Karpas-422 (cell line): ENCODE results near the gene OTUD7B. TPM values are rescaled to one million over a fixed set of nuclear protein-coding genes. Genes with fewer than 3 reads are reported as not detected.
A peak's percentile ranks its signal among the peaks of the same experiment; 100 is the strongest.
"Not testable (repeated sequence)": the region's sequence is repeated elsewhere in the genome, so short reads cannot be mapped to it uniquely, and the experiment has no call there.

ENCODE experiments used
- DNase-seq: peaks from one replicate; pipeline ENCODE4 v3.0.0-alpha.2; 2015
- H2AFZ ChIP-seq: fragments of 200-600 bp; sonication (generic); 2 replicates; pipeline ENCODE4 v1.6.1; 2014; ENCODE audit warnings: antibody characterized with exemption, low read length, mixed read lengths
- H3K27ac ChIP-seq: fragments of 200-600 bp; sonication (generic); 2 replicates; pipeline ENCODE4 v1.5.1; 2014; ENCODE audit warnings: mild to moderate bottlenecking, low read length, moderate library complexity
- H3K27me3 ChIP-seq: fragments of 200-600 bp; sonication (generic); 2 replicates; pipeline ENCODE4 v1.6.1; 2014; ENCODE audit warnings: low read length, mixed read lengths
- H3K36me3 ChIP-seq: fragments of 200-600 bp; sonication (generic); 2 replicates; pipeline ENCODE4 v1.6.1; 2014; ENCODE audit warnings: low read length, mixed read lengths; ENCODE audit not compliant: insufficient read depth
- H3K4me1 ChIP-seq: fragments of 200-600 bp; sonication (generic); 2 replicates; pipeline ENCODE4 v1.6.1; 2014; ENCODE audit warnings: mild to moderate bottlenecking, low read length, mixed read lengths
- H3K4me2 ChIP-seq: fragments of 200-600 bp; sonication (generic); 2 replicates; pipeline ENCODE4 v1.6.1; 2014; ENCODE audit warnings: low read length, low read depth, mild to moderate bottlenecking; ENCODE audit not compliant: poor library complexity, severe bottlenecking
- H3K4me3 ChIP-seq: fragments of 200-600 bp; sonication (generic); 2 replicates; pipeline ENCODE4 v1.5.1; 2014; ENCODE audit warnings: mild to moderate bottlenecking, antibody characterized with exemption, low read length, mixed read lengths
- H3K79me2 ChIP-seq: fragments of 200-600 bp; sonication (generic); 2 replicates; pipeline ENCODE4 v1.6.1; 2014; ENCODE audit warnings: mild to moderate bottlenecking, low read length, mixed read lengths
- H3K9ac ChIP-seq: fragments of 200-600 bp; sonication (generic); 2 replicates; pipeline ENCODE4 v1.6.0; 2014; ENCODE audit warnings: low read length
- H3K9me2 ChIP-seq: fragments of 200-600 bp; sonication (generic), shearing (Covaris generic); replicated peaks from 2 replicates; pipeline ENCODE4 v1.6.0; 2014; ENCODE audit warnings: mild to moderate bottlenecking, low read length, moderate library complexity; ENCODE audit not compliant: insufficient read depth
- H3K9me3 ChIP-seq: fragments of 300-700, 200-600 bp; sonication (generic); 2 replicates; pipeline ENCODE4 v1.6.1; 2014; ENCODE audit warnings: low read length, mixed read lengths
- H4K20me1 ChIP-seq: fragments of 200-600 bp; sonication (generic); 2 replicates; pipeline ENCODE4 v1.6.1; 2014; ENCODE audit warnings: mild to moderate bottlenecking, antibody characterized with exemption, low read length, low read depth; ENCODE audit not compliant: insufficient read depth
- total RNA-seq: library from RNA; depleted of rRNA; stranded (reverse); fragments of >200 nt; shearing (Covaris generic); gene quantifications from 2 replicates; pipeline ENCODE4 v1.2.3, GENCODE V29; 2014; ENCODE audit warnings: low replicate concordance

The OTUD7B gene
- total RNA-seq, 1 experiment from 2014 or later = 3.6 TPM

- 0 out of 2 replicates have a peak, but pooled peaks cover 2% of the 10 kb centered on the region for H3K4me1 ChIP-seq
- H3K27me3 ChIP-seq = no peaks in the 10 kb centered on the region
- no peaks in the 10 kb centered on the region for H3K9me3 ChIP-seq
- no peak overlapping the region for H3K4me2 ChIP-seq
- no peak overlapping the region for H3K4me3 ChIP-seq
- no peaks in the 10 kb centered on the region for H4K20me1 ChIP-seq
- DNase-seq = no peak
- peaks cover 8% of the 10 kb centered on the region; the same call in 1 of the 2 replicates for H3K36me3 ChIP-seq
- H3K27ac ChIP-seq = no peak overlapping the region
- H3K9me2 ChIP-seq = no peaks in the 10 kb centered on the region
- no peaks in the 10 kb centered on the region for H3K79me2 ChIP-seq
- H3K9ac ChIP-seq = no peak overlapping the region
- H2AFZ ChIP-seq = no peak overlapping the region
Observed at GRCh38 chr1:149963358-149963757, 47.2 kb downstream of the OTUD7B start.

DNA sequence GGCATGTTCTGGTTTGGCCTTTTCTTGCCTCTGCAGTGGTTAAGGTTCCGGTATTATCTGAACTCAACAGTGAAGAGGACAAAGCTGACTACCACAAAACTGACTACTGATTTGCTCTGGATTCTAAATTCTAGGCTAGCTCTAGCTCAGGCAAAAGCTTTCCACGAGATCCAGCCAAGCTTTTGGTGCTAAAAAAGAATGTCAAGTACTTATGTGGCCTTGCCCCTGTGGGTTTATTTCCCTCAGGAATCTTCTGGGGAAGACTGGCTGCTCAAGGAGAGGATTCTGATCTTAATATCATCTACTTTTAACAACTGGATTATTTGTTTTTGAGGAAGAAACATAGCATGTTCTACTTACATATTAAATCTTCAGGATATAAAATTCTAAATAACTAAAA lies 47.8 kb downstream of the OTUD7B start:
- Histone ChIP-seq H3K36me3 (peaks cover 8% of the 10 kb centered on the region; the same call in 1 of the 2 replicates), H3K9me3 (no peaks in the 10 kb centered on the region), H3K4me1 (0 out of 2 replicates have a peak, but pooled peaks cover 2% of the 10 kb centered on the region), H3K9ac (no peak overlapping the region), H3K4me2 (no peak overlapping the region), H2AFZ (no peak overlapping the region), H3K4me3 (no peak overlapping the region), H4K20me1 (no peaks in the 10 kb centered on the region), H3K27ac (no peak overlapping the region), H3K79me2 (no peaks in the 10 kb centered on the region), H3K27me3 (no peaks in the 10 kb centered on the region), H3K9me2 (no peaks in the 10 kb centered on the region)
- no peak for DNase-seq

GRCh38 chr1:149962039-149962647 lies 48.4 kb downstream of the OTUD7B start:
- Histone ChIP-seq H3K27ac (no peak overlapping the region), H3K79me2 (no peaks in the 10 kb centered on the region), H3K4me3 (no peak overlapping the region), H3K9me2 (no peaks in the 10 kb centered on the region), H3K27me3 (no peaks in the 10 kb centered on the region), H3K4me1 (0 out of 2 replicates have a peak, but pooled peaks cover 2% of the 10 kb centered on the region), H3K9ac (no peak overlapping the region), H4K20me1 (no peaks in the 10 kb centered on the region), H3K4me2 (no peak overlapping the region), H2AFZ (0 out of 2 replicates have a peak overlapping the region, but pooled peaks have one; percentile 23), H3K9me3 (no peaks in the 10 kb centered on the region), H3K36me3 (peaks cover 8% of the 10 kb centered on the region; the same call in 1 of the 2 replicates)
- peak; percentile 87 for DNase-seq

DNA sequence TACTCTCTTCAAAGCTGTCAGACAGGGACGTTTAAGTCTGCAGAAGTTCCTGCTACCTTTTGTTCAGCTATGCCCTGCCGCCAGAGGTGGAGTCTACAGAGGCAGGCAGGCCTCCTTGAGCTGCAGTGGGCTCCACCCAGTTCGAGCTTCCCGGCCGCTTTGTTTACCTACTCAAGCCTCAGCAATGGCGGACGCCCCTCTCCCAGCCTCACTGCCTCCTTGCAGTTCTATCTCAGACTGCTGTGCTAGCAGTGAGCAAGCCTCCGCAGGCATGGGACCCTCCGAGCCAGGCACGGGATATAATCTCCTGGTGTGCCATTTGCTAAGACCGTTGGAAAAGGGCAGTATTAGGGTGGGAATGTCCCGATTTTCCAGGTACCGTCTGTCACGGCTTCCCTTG lies 53.0 kb downstream of the OTUD7B start:
- not testable (repeated sequence) for H3K4me2 ChIP-seq, H3K9me3 ChIP-seq, H3K36me3 ChIP-seq, H3K9ac ChIP-seq, H3K27ac ChIP-seq, H2AFZ ChIP-seq, H3K4me1 ChIP-seq, H3K4me3 ChIP-seq, H3K79me2 ChIP-seq, H3K9me2 ChIP-seq, H3K27me3 ChIP-seq, H4K20me1 ChIP-seq, DNase-seq

DNA sequence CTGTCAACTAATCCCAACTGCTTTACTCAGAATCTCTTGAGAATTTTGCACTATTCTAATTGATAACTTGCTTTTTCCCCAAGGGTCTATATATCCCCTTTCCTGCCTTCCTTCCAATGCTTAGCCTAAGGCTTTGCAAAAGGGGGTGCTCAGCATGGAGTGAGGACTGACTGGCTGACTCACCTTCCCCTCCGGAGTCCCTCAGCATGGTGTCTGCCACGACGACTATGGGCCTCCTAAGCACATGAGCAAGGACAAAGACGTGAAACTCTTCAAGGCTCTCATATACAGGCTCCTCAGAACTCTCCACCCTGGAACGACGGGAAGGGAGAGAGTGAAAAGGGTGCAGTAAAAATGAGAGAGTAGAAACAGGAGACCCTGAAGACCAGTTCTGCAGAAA lies 60.6 kb downstream of the OTUD7B start:
- H3K27me3 ChIP-seq = no peaks in the 10 kb centered on the region
- H3K4me2 ChIP-seq = no peak overlapping the region
- no peak overlapping the region for H3K4me3 ChIP-seq
- no peaks in the 10 kb centered on the region for H3K36me3 ChIP-seq
- H3K9me3 ChIP-seq = no peaks in the 10 kb centered on the region
- H3K4me1 ChIP-seq = 0 out of 2 replicates have a peak, but pooled peaks cover 6% of the 10 kb centered on the region
- H3K9me2 ChIP-seq = no peaks in the 10 kb centered on the region
- no peaks in the 10 kb centered on the region for H4K20me1 ChIP-seq
- no peak overlapping the region for H3K9ac ChIP-seq
- no peak overlapping the region for H3K27ac ChIP-seq
- no peaks in the 10 kb centered on the region for H3K79me2 ChIP-seq
- DNase-seq = no peak
- no peak overlapping the region for H2AFZ ChIP-seq

DNA sequence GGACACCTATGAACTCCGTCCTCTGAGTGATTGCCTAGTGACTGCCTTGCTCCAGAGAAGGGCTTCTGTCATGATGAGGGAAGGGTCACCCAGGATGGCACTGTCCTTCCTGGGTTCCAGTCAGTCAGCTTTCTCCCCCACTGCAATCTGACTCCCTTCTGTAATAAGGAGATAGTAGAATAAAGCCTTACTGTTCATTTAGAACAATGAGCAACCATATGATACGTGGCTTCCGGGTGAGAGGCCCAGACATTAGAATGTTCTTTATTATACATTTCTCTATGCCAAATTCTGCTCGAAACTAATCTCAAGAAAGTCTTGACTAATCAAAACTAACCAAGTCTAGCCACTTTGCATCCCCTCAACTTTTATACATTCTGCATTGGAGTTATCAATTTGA lies 65.3 kb downstream of the OTUD7B start:
- H2AFZ ChIP-seq = no peak overlapping the region
- H3K79me2 ChIP-seq = no peaks in the 10 kb centered on the region
- 0 out of 2 replicates have a peak, but pooled peaks cover 6% of the 10 kb centered on the region for H3K4me1 ChIP-seq
- H3K4me2 ChIP-seq = no peak overlapping the region
- no peaks in the 10 kb centered on the region for H3K27me3 ChIP-seq
- no peaks in the 10 kb centered on the region for H3K9me2 ChIP-seq
- H3K9me3 ChIP-seq = no peaks in the 10 kb centered on the region
- no peaks in the 10 kb centered on the region for H3K36me3 ChIP-seq
- H3K9ac ChIP-seq = no peak overlapping the region
- H3K4me3 ChIP-seq = no peak overlapping the region
- no peaks in the 10 kb centered on the region for H4K20me1 ChIP-seq
- no peak overlapping the region for H3K27ac ChIP-seq
- no peak for DNase-seq

- Histone ChIP-seq H3K4me2 (no peak overlapping the region), H3K4me1 (peaks cover 6% of the 10 kb centered on the region; the same call in 1 of the 2 replicates)
Observed at GRCh38 chr1:149942885-149943284, 67.6 kb downstream of the OTUD7B start.

GRCh38 chr1:149942207-149942606 lies 68.3 kb downstream of the OTUD7B start:
- peak; percentile 0 for DNase-seq
- Histone ChIP-seq H3K9me3 (no peaks in the 10 kb centered on the region), H3K27me3 (no peaks in the 10 kb centered on the region), H3K27ac (no peak overlapping the region), H3K4me2 (no peak overlapping the region), H3K4me3 (no peak overlapping the region), H3K36me3 (no peaks in the 10 kb centered on the region), H2AFZ (no peak overlapping the region), H3K4me1 (peaks cover 8% of the 10 kb centered on the region), H3K9ac (no peak overlapping the region), H4K20me1 (no peaks in the 10 kb centered on the region), H3K9me2 (no peaks in the 10 kb centered on the region), H3K79me2 (no peaks in the 10 kb centered on the region)

More at GRCh38 chr1:149942885-149943284, 67.6 kb downstream of the OTUD7B start:
- no peaks in the 10 kb centered on the region for H3K36me3 ChIP-seq
- no peak overlapping the region for H2AFZ ChIP-seq
- no peak overlapping the region for H3K9ac ChIP-seq
- no peaks in the 10 kb centered on the region for H3K79me2 ChIP-seq
- H3K9me2 ChIP-seq = no peaks in the 10 kb centered on the region
- no peaks in the 10 kb centered on the region for H3K9me3 ChIP-seq
- H3K4me3 ChIP-seq = no peak overlapping the region
- DNase-seq = peak; percentile 7
- no peak overlapping the region for H3K27ac ChIP-seq
- H3K27me3 ChIP-seq = no peaks in the 10 kb centered on the region
- no peaks in the 10 kb centered on the region for H4K20me1 ChIP-seq
